ENCODE data around the gene PCDHGB7.

Gene PCDHGB7

DNA sequence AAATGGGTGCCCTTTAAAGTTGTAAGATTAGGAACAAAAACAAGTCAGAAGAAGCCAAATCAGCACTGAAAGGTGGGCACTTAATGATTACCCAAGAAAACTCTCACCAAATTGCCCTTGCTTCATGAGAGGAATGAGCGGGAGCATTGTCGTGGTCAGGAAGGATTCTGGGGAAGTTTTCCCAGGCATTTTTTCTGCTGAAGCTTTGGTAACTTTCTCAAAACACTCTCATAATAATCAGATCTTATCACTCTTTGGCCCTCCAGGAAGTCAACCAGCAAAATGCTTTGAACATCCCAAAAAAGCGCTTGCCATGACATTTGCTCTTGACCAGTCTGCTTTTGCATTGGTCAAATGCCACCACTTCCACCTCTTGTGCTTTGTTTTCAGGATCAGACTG, 47.9 kb downstream of the PCDHGB7 start:
- H2AK5ac ChIP-seq (ENCODE audit: low read length, severe bottlenecking) = no peak overlapping the region
- H3K9me3 ChIP-seq (ENCODE audit: control insufficient read depth, low read length) = no peaks in the 10 kb centered on the region
- H3K79me1 ChIP-seq (replicated peaks; ENCODE audit: low read length, poor library complexity, severe bottlenecking) = peaks cover 10% of the 10 kb centered on the region
- no peak overlapping the region for H2BK5ac ChIP-seq (ENCODE audit: low read depth, low read length, poor library complexity, severe bottlenecking)
- no peak overlapping the region for H2BK120ac ChIP-seq (ENCODE audit: low read depth, low read length)
- whole genome bisulfite sequencing = 98% methylated on average over 3 of the region's 3 CpGs
- no peak overlapping the region for H3K23ac ChIP-seq (ENCODE audit: low read length in 2 of 2)
- DNase-seq = peak; percentile 22
- H4K8ac ChIP-seq (ENCODE audit: low read length) = no peak overlapping the region
- peak overlapping the region; percentile 28 for H3K27ac ChIP-seq (ENCODE audit: low read length, poor library complexity, severe bottlenecking)
- H4K91ac ChIP-seq (ENCODE audit: low read length) = no peak overlapping the region
- no peak overlapping the region for H2BK15ac ChIP-seq (ENCODE audit: low read depth, poor library complexity, severe bottlenecking)
- H3K14ac ChIP-seq (ENCODE audit: low read length in 2 of 2) = no peak overlapping the region
- no peak overlapping the region for H3K4me2 ChIP-seq (ENCODE audit: low read length, poor library complexity, severe bottlenecking)
- H3K4ac ChIP-seq (ENCODE audit: low read depth in 1 of 2, low read length in 2 of 2) = no peak overlapping the region
- no peak overlapping the region for H2AFZ ChIP-seq (ENCODE audit: low read depth, low read length)
- peaks cover 2% of the 10 kb centered on the region for H3K4me1 ChIP-seq (ENCODE audit: control insufficient read depth, insufficient read depth, low read depth, low read length)
- H3K4me3 ChIP-seq (ENCODE audit: insufficient read depth in 1 of 2, low read depth in 1 of 2, low read length in 2 of 2) = no peak overlapping the region
- no peaks in the 10 kb centered on the region for H3K27me3 ChIP-seq (ENCODE audit: control insufficient read depth in 1 of 2, insufficient read depth in 1 of 2, low read length in 2 of 2)
- no peak overlapping the region for H2BK12ac ChIP-seq (ENCODE audit: low read length in 2 of 2)
- H3K9ac ChIP-seq (ENCODE audit: low read length) = no peak overlapping the region
- H3K36me3 ChIP-seq (ENCODE audit: control insufficient read depth in 1 of 2, insufficient read depth in 2 of 2, low read depth in 1 of 2, low read length in 2 of 2) = peaks cover 0 to 8% of the 10 kb centered on the region in 2 experiments
- H3K18ac ChIP-seq (ENCODE audit: low read depth in 1 of 2, low read length in 2 of 2) = no peak overlapping the region
